GM23338 (cell line): Measurements from ENCODE around the gene ZHX3. TPM values are rescaled to one million over a fixed set of nuclear protein-coding genes. Genes with fewer than 3 reads are reported as not detected.

Experiments
- ATAC-seq: fragments of 200-7000 bp; cut with Tn5 transposase; 3 replicates; pipeline ENCODE4 v1.9.1; 2020
- DNase-seq: peaks from one replicate; pipeline ENCODE4 v3.0.0-alpha.2; 2015; ENCODE audit warnings: low spot score
- H2AFZ ChIP-seq: fragments of 200-600 bp; sonication (generic); 2 replicates; pipeline ENCODE4 v1.8.0; 2016; ENCODE audit warnings: antibody characterized with exemption, mild to moderate bottlenecking, moderate library complexity
- H3F3A ChIP-seq: fragments of 200-600 bp; sonication (generic); replicated peaks from 2 replicates; pipeline ENCODE4 v1.8.0; 2017; ENCODE audit warnings: antibody characterized with exemption, mixed run types, low read depth
- H3K27ac ChIP-seq: fragments of 200-600 bp; sonication (generic); 2 replicates; pipeline ENCODE4 v1.6.1; 2016; ENCODE audit warnings: low read depth
- H3K27me3 ChIP-seq: fragments of 200-600 bp; sonication (generic); 2 replicates; pipeline ENCODE4 v1.8.0; 2016; ENCODE audit warnings: mild to moderate bottlenecking, mixed run types, moderate library complexity; ENCODE audit not compliant: insufficient read depth
- H3K36me3 ChIP-seq: fragments of 200-600 bp; sonication (generic); 2 replicates; pipeline ENCODE4 v1.8.0; 2016; ENCODE audit warnings: mild to moderate bottlenecking; ENCODE audit not compliant: insufficient read depth
- H3K4me1 ChIP-seq: fragments of 200-600 bp; sonication (generic); 2 replicates; pipeline ENCODE4 v1.8.0; 2016; ENCODE audit warnings: mild to moderate bottlenecking, moderate library complexity; ENCODE audit not compliant: insufficient read depth
- H3K4me2 ChIP-seq: fragments of 200-600 bp; sonication (generic); 2 replicates; pipeline ENCODE4 v1.7.1; 2017; ENCODE audit warnings: mixed run types
- H3K4me3 ChIP-seq: fragments of 200-600 bp; sonication (generic); 2 replicates; pipeline ENCODE4 v1.6.1; 2016; ENCODE audit warnings: mixed run types
- H3K79me2 ChIP-seq: fragments of 200-600 bp; sonication (generic); replicated peaks from 2 replicates; pipeline ENCODE4 v1.8.0; 2017; ENCODE audit warnings: mild to moderate bottlenecking; ENCODE audit not compliant: insufficient read depth
- H3K9me2 ChIP-seq: fragments of 200-600 bp; sonication (generic); 2 replicates; pipeline ENCODE4 v1.8.0; 2017; ENCODE audit not compliant: insufficient read depth
- H4K20me1 ChIP-seq: fragments of 200-600 bp; sonication (generic); replicated peaks from 2 replicates; pipeline ENCODE4 v1.8.0; 2017; ENCODE audit warnings: mild to moderate bottlenecking; ENCODE audit not compliant: insufficient read depth
- H3K27ac Mint-ChIP-seq: 2 replicates; pipeline ENCODE4 v1.8.0; 2020; ENCODE audit warnings: inconsistent platforms, mild to moderate bottlenecking, moderate library complexity, mixed read lengths
- H3K27me3 Mint-ChIP-seq: 3 replicates; pipeline ENCODE4 v1.8.0; 2022; ENCODE audit warnings: low read depth, mild to moderate bottlenecking, moderate library complexity, mixed read lengths, inconsistent platforms; ENCODE audit not compliant: insufficient read depth, poor library complexity
- H3K36me3 Mint-ChIP-seq: 3 replicates; pipeline ENCODE4 v1.8.0; 2021; ENCODE audit warnings: low read depth, mild to moderate bottlenecking, inconsistent platforms, moderate library complexity, mixed read lengths
- H3K4me1 Mint-ChIP-seq: 3 replicates; pipeline ENCODE4 v1.8.0; 2020; ENCODE audit warnings: mild to moderate bottlenecking, inconsistent platforms, mixed read lengths
- H3K4me3 Mint-ChIP-seq: 3 replicates; pipeline ENCODE4 v1.8.0; 2021; ENCODE audit warnings: moderate library complexity, mild to moderate bottlenecking, inconsistent platforms, mixed read lengths
- H3K9me3 Mint-ChIP-seq: 3 replicates; pipeline ENCODE4 v1.8.0; 2020; ENCODE audit warnings: moderate library complexity, mild to moderate bottlenecking, inconsistent platforms, mixed read lengths
- CREB1 ChIP-seq: fragments of 250-450 bp; sonication (Bioruptor Pico); IDR thresholded peaks from 2 replicates; pipeline ENCODE4 v1.5.0; 2020; ENCODE audit warnings: low read depth, mild to moderate bottlenecking, moderate library complexity
- CTCF ChIP-seq, 2 experiments: fragments of 200-600 bp in 1 of 2; sonication (generic) in 1 of 2; conservative IDR thresholded peaks; 2 replicates each; pipeline versions ENCODE4 v1.5.1 to v1.6.1; 2016 to 2017; ENCODE audit warnings: antibody characterized with exemption in 2 of 2, low read depth in 2 of 2, mild to moderate bottlenecking in 2 of 2, moderate library complexity in 1 of 2
- EZH2phosphoT487 ChIP-seq: fragments of 200-600 bp; sonication (generic); IDR thresholded peaks from one replicate; pipeline ENCODE4 v1.8.1; 2018; ENCODE audit warnings: antibody characterized with exemption; ENCODE audit not compliant: unreplicated experiment
- JUNB ChIP-seq: IDR thresholded peaks from one replicate; pipeline ENCODE4 v1.6.1; 2016; ENCODE audit warnings: antibody characterized with exemption; ENCODE audit not compliant: unreplicated experiment
- NANOG ChIP-seq: IDR thresholded peaks from 2 replicates; pipeline ENCODE4 v1.6.1; 2016; ENCODE audit warnings: antibody characterized with exemption, borderline replicate concordance
- STAT1 ChIP-seq: IDR thresholded peaks from one replicate; pipeline ENCODE4 v1.6.1; 2016; ENCODE audit warnings: antibody characterized with exemption; ENCODE audit not compliant: unreplicated experiment
- ZNF331 ChIP-seq: fragments of 250-450 bp; sonication (Bioruptor Pico); IDR thresholded peaks from 2 replicates; pipeline ENCODE4 v1.5.0; 2020; ENCODE audit warnings: low read depth, mild to moderate bottlenecking, moderate library complexity
- ZNF462 ChIP-seq: fragments of 250-450 bp; sonication (Bioruptor Pico); IDR thresholded peaks from 2 replicates; pipeline ENCODE4 v1.5.0; 2020; ENCODE audit warnings: mild to moderate bottlenecking, moderate library complexity
- polyA plus RNA-seq: library from polyadenylated mRNA; unstranded; fragments of >200 nt; fragmentation: Nextera tagmentation; extraction: Ambion mirVana; gene quantifications from 2 replicates; pipeline ENCODE4 v1.2.1, GENCODE V29; 2016
- total RNA-seq: library from RNA; depleted of rRNA; stranded (reverse); fragments of >200 nt; shearing (Covaris generic); gene quantifications from 2 replicates; pipeline ENCODE4 v1.2.3, GENCODE V29; 2014
- TF ChIP-seq, protein P1 (sequence below): IDR thresholded peaks from 2 replicates; pipeline ENCODE4 v1.6.1; 2016; ENCODE audit warnings: antibody characterized with exemption

The ZHX3 gene
- total and polyA plus RNA-seq, 2 experiments from 2014 or later: 1.7 to 2.8 TPM

- no peak for TF ChIP-seq JUNB
These were observed 129.9 kb downstream of the ZHX3 start (continued) for GRCh38 chr20:41187668-41188067.

DNA sequence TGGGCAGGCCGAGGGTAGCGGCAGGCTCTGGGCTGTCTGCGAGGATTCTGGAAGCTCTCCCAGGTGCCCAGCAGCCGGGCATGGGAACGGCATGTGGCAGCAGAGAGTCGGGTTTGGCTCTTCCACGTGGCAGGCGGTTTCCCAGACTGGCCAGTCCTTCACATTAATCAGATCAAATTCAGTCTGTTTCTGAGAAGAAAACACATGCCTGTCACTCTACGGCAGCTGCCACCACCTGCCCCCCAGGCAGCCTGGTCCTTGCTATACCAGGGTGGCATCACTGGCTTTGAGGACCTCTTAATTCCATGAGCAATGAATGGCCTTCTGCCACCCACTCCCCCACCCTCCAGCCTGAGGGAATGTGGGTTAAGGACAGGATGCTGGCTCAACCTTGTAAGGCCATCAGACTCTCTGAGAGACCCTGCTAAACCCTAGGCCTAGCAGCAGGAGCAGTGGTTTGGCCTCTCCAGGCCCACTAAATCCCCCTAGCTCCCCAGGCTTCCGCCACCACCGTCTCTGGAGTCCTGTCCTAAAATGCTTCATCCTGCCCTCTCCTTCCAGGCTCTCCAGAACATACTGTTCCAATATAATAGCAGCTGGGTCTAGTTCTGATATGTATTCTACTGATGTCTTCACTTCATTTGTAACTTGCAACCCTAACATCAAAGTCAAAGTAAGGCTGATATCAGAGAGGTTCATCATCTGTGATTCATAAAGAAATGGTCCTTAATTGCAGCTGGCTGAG, 132.3 kb downstream of the ZHX3 start:
- no peaks in the 10 kb centered on the region for H3K79me2 ChIP-seq
- no peak overlapping the region for H3K27ac ChIP-seq
- no peaks in the 10 kb centered on the region for H3F3A ChIP-seq
- TF ChIP-seq STAT1 (no peak), ZNF331 (CRISPR knock-in tag) (no peak), NANOG (no peak)
- TF ChIP-seq, protein P1, sequence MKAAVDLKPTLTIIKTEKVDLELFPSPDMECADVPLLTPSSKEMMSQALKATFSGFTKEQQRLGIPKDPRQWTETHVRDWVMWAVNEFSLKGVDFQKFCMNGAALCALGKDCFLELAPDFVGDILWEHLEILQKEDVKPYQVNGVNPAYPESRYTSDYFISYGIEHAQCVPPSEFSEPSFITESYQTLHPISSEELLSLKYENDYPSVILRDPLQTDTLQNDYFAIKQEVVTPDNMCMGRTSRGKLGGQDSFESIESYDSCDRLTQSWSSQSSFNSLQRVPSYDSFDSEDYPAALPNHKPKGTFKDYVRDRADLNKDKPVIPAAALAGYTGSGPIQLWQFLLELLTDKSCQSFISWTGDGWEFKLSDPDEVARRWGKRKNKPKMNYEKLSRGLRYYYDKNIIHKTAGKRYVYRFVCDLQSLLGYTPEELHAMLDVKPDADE: no peak
- H3K9me2 ChIP-seq: no peaks in the 10 kb centered on the region
- no peaks in the 10 kb centered on the region for H4K20me1 ChIP-seq
- Mint-ChIP-seq H3K4me3 (no peak overlapping the region), H3K9me3 (no peaks in the 10 kb centered on the region), H3K27ac (no peak overlapping the region), H3K4me1 (no peaks in the 10 kb centered on the region), H3K27me3 (peaks cover 8% of the 10 kb centered on the region), H3K36me3 (no peaks in the 10 kb centered on the region)
- H2AFZ ChIP-seq: no peak overlapping the region
- H3K27me3 ChIP-seq: no peaks in the 10 kb centered on the region
- H3K4me1 ChIP-seq: no peaks in the 10 kb centered on the region
- no peak overlapping the region for H3K4me3 ChIP-seq
- no peak for DNase-seq
- H3K4me2 ChIP-seq: no peak overlapping the region
- H3K36me3 ChIP-seq: no peaks in the 10 kb centered on the region
- ATAC-seq: no peak

- Histone ChIP-seq H4K20me1 (no peaks in the 10 kb centered on the region), H3K4me1 (no peaks in the 10 kb centered on the region), H3K4me3 (no peak overlapping the region), H3F3A (no peaks in the 10 kb centered on the region), H3K27me3 (no peaks in the 10 kb centered on the region), H3K27ac (no peak overlapping the region), H3K4me2 (no peak overlapping the region), H3K79me2 (no peaks in the 10 kb centered on the region), H2AFZ (no peak overlapping the region), H3K36me3 (no peaks in the 10 kb centered on the region), H3K9me2 (no peaks in the 10 kb centered on the region)
- DNase-seq: no peak
- no peak; the same call in 2 of the 3 replicates for ATAC-seq
- no peak overlapping the region for H3K27ac Mint-ChIP-seq
- no peaks in the 10 kb centered on the region for H3K9me3 Mint-ChIP-seq
- H3K36me3 Mint-ChIP-seq: 0 out of 3 replicates have a peak, but pooled peaks cover 5% of the 10 kb centered on the region
- peaks cover 13% of the 10 kb centered on the region for H3K27me3 Mint-ChIP-seq
- H3K4me1 Mint-ChIP-seq: peaks cover 4% of the 10 kb centered on the region; the same call in 2 of the 3 replicates
- H3K4me3 Mint-ChIP-seq: no peak overlapping the region
- no peak for TF ChIP-seq CTCF (conservative IDR thresholded peaks at IDR 0.05; ENCODE audit: low read depth in 2 of 2)
- no peak for TF ChIP-seq CREB1
- no peak for TF ChIP-seq NANOG
- no peak for TF ChIP-seq ZNF331 (CRISPR knock-in tag)
- no peak for TF ChIP-seq ZNF462 (CRISPR knock-in tag)
- TF ChIP-seq EZH2phosphoT487: no peak
- no peak for TF ChIP-seq STAT1
These were observed 133.7 kb downstream of the ZHX3 start for GRCh38 chr20:41183831-41184230.
